Esophagus squamous epithelium (tissue), 4 donors: ENCODE measurements around the gene IGF2BP3.

Source experiments
- POLR2A ChIP-seq, 4 donors: fragments of 450-650 bp; IDR thresholded peaks; one replicate each; pipeline ENCODE4 v1.6.1; 2017; ENCODE audit warnings: antibody characterized with exemption in 4 of 4, mild to moderate bottlenecking in 4 of 4, moderate library complexity in 3 of 4
- TF ChIP-seq, protein P1 (sequence below), 6 experiments: fragments of 450-650 bp in 4 of 6; fragments of 200-600 bp in 2 of 6; sonication (generic) in 2 of 6; IDR thresholded peaks; one replicate each; pipeline ENCODE4 v1.5.1; 2016 to 2019; ENCODE audit warnings: antibody characterized with exemption in 6 of 6, mild to moderate bottlenecking in 4 of 6, moderate library complexity in 4 of 6

DNA sequence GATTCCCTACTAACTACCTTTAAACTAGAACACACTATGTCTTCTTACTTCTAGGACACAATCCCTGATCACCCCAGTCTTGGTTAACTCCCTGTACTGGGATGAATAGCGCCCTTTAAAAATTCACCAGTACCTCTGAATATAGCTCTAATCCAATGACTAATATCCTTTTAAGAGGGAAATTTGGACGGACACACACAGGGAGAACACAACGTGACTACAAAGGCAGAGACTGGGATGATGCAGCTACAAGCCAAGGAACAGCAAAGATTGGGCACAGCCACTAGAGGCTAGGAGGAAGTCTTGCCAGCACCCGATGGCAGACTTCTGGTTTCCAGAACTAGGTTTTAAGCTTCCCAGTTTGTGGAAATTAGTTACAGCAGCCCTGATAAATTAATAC, 89.7 kb downstream of the IGF2BP3 start:
- TF ChIP-seq, protein P1, sequence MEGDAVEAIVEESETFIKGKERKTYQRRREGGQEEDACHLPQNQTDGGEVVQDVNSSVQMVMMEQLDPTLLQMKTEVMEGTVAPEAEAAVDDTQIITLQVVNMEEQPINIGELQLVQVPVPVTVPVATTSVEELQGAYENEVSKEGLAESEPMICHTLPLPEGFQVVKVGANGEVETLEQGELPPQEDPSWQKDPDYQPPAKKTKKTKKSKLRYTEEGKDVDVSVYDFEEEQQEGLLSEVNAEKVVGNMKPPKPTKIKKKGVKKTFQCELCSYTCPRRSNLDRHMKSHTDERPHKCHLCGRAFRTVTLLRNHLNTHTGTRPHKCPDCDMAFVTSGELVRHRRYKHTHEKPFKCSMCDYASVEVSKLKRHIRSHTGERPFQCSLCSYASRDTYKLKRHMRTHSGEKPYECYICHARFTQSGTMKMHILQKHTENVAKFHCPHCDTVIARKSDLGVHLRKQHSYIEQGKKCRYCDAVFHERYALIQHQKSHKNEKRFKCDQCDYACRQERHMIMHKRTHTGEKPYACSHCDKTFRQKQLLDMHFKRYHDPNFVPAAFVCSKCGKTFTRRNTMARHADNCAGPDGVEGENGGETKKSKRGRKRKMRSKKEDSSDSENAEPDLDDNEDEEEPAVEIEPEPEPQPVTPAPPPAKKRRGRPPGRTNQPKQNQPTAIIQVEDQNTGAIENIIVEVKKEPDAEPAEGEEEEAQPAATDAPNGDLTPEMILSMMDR (IDR thresholded peaks at IDR 0.05): no peak
- no peak for TF ChIP-seq POLR2A (IDR thresholded peaks at IDR 0.05)
